DND-41 (cell line): ENCODE data around the gene PCDH9.

Source experiments
- EZH2 ChIP-seq: IDR thresholded peaks from 3 replicates; pipeline ENCODE4 v1.6.1; 2012; ENCODE audit warnings: borderline replicate concordance, low read depth, mild to moderate bottlenecking, moderate library complexity, low read length, inconsistent platforms; ENCODE audit not compliant: severe bottlenecking
- TF ChIP-seq, protein P1 (sequence below): IDR thresholded peaks from 2 replicates; pipeline ENCODE4 v1.5.1; 2012; ENCODE audit warnings: borderline replicate concordance, low read length, moderate library complexity, mild to moderate bottlenecking; ENCODE audit not compliant: poor library complexity, severe bottlenecking; ENCODE audit errors: extremely low read depth

DNA sequence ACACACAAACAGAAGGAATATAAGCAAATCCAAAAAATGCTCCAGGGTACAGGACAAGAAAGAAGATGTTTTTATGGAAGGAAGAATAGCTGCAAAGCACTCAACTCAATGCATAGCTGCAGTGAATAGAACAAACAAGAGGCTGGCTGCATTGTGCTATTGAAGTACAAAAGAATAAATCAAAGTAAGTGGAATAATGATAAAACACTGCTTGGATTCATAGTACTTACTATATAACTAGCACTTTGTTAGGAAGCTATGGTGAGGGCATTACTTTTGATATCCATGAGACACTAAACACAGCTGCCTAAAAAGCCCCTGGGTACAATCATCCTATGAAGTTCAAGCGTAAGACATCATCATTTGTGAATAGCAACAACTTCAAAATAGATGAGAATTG is 350.1 kb downstream of the PCDH9 start:
- TF ChIP-seq, protein P1, sequence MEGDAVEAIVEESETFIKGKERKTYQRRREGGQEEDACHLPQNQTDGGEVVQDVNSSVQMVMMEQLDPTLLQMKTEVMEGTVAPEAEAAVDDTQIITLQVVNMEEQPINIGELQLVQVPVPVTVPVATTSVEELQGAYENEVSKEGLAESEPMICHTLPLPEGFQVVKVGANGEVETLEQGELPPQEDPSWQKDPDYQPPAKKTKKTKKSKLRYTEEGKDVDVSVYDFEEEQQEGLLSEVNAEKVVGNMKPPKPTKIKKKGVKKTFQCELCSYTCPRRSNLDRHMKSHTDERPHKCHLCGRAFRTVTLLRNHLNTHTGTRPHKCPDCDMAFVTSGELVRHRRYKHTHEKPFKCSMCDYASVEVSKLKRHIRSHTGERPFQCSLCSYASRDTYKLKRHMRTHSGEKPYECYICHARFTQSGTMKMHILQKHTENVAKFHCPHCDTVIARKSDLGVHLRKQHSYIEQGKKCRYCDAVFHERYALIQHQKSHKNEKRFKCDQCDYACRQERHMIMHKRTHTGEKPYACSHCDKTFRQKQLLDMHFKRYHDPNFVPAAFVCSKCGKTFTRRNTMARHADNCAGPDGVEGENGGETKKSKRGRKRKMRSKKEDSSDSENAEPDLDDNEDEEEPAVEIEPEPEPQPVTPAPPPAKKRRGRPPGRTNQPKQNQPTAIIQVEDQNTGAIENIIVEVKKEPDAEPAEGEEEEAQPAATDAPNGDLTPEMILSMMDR = no peak
- no peak for TF ChIP-seq EZH2
